Measurements from ENCODE around the gene TMED8.
"Not testable (repeated sequence)": the region's sequence is repeated elsewhere in the genome, so short reads cannot be mapped to it uniquely, and the experiment has no call there.

Gene TMED8

DNA sequence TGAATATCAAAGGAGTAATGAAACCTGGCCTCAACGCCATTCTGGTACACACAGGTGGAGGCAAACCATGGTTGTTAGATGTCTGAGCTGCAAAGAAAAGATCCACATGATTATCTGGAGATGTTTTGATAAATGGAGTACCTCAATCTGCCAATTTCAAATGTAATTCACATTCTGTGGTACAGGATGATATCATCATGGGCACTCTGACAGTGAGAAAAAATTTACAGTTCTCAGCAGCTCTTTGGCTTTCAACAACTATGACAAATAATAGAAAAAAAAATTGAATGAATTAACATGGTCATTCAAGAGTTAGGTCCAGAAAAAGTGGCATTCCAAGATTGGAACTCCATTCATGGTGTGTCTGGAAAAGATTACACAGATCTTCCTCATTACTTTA, 17.3 kb downstream of the TMED8 start:
- no peak for DNase-seq (ENCODE audit: low read depth)

DNA sequence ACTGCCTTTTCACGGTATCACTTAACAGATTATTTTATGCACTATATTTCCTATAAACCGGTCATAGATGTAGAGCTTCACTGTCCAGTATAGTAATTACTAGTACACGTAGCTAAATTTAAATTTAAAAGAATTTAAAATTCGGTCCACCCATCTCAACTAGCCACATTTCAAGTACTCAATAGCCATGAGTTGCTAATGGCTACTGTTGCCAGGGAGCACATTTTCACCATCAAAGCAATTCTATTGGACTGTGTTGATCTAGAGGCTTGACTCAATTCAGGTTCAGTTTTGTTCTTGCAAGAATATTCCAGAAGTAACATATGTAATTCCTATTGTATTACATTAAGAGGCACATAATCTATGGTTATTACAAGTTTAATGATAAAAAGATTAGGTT, 20.0 kb downstream of the TMED8 start:
- no peak for DNase-seq (ENCODE audit: low read depth)

DNA sequence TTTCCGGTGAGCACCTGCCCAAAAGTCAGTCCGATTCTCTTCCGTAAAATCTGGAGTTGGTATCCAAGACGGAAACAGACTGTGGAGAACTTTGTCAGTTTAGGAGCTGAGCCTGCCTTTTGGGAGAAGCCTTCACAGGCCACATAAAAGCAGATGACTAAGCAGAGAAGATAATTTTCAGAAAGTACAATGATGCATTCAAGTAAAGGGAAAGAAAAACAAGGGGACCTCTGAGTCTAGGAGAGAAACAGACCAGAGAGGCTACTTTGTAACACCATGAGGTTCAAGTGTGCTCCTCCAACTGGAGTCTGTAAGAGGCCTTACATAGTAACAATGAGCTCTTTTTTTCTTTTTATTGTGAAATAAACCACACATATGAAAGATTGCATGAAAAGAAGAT, 21.1 kb downstream of the TMED8 start:
- DNase-seq (ENCODE audit: low read depth): no peak

DNA sequence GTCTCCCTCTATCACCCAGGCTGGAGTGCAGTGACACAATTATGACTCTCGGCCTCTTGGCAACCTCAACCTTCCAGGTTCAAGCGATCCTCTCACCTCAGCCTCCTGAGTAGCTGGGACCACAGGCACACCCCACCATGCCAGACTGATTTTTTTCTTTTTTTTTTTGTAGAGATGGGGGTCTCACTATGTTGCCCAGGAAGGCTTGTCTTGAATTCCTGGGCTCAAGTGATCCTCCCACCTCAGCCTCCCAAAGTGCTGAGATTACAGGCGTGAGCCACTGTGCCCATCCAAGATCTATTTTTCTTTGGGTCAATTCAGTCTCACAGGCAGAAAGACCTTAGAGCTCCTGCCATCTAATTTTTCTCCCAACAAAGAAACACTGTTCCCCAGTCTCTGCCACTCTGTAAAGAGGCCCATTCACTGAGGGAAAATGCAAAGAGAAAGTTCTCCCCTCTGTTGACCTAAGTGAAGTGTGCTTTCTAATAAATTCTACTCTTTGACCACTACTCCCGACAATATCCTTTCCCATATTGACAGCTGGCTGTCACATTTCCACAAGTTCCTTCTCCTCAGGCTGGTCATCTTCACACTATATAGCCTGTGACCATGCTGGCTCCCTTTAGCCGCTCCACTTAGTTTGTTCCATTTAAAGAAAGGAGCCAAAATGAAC, 23.3 kb downstream of the TMED8 start:
- DNase-seq (ENCODE audit: low read depth): no peak

DNA sequence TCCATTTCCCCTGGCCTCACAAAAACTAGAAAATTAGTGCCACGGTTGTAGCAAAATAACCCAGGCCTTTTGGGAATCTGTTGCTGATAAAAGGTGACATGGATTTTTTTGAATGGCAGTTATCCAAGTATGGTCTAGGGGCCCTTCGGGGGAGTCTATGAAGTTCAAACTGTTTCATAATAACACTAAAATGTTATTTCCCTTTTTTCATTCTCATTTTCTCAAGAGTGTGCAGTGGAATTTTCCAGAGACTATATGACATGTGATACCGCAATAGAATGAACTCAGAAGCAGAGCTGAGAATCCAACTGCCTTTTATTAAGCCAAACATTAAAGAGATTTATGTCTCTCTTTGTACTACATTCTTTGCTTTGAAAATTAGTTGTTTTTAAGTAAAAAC, 29.1 kb downstream of the TMED8 start:
- no peak for DNase-seq (ENCODE audit: low read depth)

DNA sequence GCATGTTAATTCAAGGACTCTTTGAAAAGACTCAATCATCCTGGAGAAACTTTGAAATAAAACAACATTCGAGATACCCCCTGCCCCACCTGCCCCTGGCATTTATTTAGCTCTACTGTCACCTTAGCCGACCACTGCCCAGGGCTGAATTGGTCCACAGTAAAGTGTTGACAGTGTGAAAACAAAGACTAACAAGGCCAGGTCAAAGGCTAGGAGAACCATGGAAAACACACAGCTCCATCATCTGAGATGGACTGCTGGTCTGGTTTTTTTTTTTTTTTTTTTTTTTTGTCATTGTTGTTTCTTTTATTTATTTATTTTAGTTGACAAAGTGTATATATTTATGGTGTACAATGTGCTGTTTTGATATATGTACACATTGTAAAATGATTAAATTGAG, 30.4 kb downstream of the TMED8 start:
- DNase-seq (ENCODE audit: low read depth): no peak

DNA sequence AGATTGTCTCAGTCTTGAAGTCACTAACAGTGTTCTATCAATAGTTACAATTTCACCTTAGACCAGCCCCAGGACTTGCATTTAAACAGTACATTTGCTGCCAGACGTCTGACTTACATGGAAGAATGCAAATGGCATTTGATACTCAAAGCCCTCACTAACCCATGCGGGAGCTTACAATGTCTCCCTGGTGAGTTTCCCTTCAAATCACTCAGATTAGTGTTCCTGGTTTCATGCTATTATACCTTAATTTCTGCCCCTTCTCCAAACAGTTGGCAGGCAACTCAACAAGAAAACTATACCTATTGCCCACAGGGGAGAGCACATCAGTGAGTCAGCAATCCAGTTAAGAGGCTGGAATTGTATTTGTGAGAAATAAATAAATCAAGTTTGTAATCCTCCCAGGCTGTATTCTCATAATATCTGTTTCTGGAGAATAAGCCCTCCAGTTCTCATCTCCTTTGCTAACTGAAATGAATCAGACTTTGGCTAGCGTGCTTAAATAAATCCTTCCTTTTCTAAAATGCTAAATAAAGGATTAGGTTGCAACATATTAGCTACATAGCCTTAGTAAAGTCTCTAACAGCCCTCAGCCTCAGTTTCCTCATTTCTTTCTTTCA, 32.4 kb downstream of the TMED8 start:
- no peak for DNase-seq (ENCODE audit: low read depth)

DNA sequence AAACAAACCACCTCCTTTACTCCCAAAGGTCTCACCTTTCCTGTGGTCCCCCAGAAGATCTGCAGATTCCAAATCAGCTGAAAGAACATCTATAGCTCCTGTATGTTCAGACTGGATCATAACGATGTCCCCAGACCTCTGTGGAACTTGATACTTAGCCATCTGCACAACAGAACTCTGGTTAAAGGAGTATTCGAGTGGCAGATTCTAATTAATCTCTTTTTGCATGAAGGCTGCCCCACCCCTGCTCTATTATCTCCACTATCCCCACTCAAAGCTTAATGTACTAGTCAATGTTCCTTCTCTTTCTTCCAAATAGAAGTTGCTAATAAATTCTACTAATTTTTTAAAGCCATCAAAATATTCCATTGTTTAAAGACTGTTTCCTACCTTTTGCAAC, 33.2 kb downstream of the TMED8 start:
- no peak for DNase-seq (ENCODE audit: low read depth)

DNA sequence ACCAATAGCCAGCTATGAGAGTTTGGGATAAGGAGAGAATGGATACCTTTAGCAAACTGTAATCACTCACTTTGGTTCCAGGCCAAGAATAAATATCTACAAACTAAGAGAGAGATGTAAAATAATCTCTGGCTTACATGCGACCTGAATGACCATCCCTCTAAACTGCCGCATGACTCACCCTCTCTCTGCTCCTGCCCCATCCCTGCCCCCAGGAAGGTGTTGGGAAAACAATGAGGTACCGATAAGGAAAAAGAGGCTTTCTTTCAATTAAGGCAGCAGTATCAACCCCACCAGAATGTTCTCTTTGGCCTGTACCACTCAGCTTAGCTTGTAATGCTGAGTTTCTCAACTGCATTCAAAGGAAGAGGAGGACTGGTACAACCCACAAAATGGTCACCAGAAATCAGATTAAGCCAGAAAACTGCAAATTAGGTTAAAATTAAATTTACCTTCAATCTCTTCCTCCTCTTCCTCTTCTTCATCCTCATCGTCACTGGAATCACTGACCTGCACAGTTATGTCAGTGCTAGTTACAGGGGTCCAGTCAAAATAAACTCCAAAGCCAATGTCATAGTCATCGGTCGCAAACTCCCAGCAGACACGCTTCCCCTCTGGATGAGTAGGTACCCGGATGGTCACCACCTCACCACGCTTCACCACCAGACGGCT, 34.0 kb downstream of the TMED8 start:
- DNase-seq (ENCODE audit: low read depth): no peak

DNA sequence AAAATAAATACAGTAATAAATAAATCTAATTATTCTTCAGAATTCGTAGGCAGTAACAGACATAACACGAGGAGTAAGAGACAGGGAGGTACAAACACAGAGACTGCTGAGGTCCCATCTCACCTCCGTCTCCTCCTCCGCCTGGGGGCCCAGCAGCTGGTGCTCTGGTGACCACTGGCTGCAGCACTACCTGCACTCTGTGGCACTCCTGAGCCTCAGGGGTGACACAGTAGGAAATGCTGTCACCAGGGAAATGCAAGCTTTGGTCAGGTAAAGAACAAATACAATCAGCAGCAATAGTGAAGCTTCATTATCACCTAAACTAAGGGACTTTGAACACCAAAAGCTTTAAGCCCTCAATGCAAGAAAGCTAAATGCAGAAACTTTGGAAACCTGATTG, 36.5 kb downstream of the TMED8 start:
- no peak for DNase-seq (ENCODE audit: low read depth)

DNA sequence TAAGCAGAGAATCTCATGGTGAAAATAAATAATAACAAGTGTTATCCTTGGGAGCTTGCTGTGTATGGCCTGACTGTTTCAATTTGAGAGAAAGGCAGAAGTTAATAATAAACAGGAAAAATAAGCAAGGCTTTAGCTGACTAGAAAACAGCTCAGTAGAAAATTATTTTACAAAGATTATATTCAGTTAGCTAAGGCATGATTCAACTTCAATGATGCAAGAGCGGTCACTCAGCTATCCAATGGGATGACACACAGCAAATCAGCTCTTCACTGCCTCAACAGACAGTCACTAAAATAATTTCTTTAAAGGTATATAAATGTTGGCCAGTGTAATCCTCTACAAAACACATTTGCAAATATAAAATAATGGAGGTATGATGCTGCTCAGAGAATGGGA, 37.5 kb downstream of the TMED8 start:
- no peak for DNase-seq (ENCODE audit: low read depth)

DNA sequence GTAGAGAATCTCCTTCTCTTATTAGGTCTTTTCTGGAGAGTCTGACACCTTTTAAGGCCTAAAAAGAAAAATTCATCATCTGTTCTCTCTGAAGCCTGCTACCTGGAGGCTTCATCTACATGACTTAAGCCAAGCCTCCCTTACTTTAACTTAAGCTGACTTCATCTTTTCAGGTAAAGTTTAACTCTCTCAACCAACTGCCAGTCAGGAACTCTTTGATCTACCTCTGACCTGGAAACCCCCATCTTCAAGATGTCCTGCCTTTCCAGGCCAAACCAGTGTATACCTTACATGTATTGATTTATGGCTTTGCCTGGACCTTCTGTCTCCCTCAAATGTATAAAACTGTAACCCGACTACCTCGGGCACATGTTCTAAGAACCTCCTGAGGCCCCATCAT, 38.6 kb downstream of the TMED8 start:
- no peak for DNase-seq (ENCODE audit: low read depth)

DNA sequence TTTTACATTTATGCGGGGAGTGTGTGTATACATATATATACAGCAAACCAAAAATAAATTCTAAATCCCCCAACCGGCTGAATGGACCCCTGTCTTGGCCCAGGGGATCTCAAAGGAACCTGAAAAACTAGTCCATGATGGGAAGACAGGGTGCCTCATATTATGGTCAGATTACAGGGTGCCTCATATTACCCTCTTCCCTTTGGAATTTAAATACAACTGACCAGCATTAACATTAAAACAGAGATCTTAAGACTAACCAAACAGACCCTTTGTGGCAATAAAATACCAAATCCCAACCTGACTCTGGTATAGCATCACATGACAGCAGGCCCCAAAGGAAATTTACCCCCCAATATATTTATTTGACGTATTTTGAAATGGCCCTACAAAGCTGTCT, 39.0 kb downstream of the TMED8 start:
- DNase-seq (ENCODE audit: low read depth): no peak

DNA sequence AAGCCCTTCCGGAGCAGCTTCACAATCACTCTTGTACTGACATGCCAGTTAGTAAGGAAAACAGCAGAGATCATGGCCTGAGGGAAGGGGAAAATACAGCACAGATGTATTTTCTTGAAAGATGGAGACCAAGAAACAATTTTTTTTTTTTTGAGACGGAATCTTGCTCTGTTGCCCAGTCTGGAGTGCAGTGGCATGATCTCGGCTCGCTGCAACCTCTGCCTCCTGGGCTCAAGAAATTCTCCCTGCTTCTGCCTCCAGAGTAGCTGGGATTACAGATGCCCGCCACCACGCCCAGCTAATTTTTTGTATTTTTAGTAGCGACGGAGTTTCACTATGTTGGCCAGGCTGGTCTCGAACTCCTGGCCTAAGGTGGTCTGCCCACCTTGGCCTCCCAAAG, 39.6 kb downstream of the TMED8 start:
- not testable (repeated sequence) for DNase-seq (ENCODE audit: low read depth)

DNA sequence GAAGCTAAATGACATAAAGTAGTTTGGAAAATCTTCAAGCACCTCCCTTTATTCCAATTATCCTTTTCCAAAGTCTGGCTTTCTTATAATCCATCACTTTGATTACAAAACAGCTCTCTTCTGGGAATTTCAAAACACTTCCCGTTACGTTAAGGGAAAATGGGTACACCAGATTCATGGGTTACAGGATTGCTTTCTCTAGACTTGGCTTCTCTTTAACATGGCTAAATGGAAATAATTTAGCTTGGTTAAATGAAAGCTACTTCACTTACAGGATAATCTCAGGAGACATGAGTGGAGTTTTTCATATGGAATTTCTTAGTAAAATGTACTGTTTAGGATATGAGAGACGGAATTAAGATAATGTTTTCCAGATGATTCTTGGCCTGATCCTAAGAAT, 41.3 kb downstream of the TMED8 start:
- DNase-seq (ENCODE audit: low read depth): no peak

DNA sequence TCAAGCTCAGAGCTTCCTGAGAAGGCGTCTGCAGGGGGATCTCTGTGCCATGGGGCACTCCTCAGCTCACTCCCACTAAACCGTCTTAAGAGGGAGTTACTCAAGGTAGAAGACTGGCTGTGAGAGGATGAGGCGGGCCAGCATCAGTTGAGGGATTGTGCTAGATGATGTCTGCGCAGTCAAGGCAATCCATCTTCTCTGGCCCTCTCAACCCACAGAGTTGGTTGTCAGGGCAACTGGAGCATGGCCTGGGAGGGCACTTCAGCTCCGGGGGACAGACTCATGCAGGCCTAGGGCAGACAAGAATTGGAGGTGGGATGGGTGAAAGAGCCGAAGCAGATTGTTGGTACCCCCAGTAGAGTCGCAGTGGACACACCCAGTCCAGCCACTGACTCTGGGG, 47.0 kb downstream of the TMED8 start:
- no peak for DNase-seq (ENCODE audit: low read depth)

DNA sequence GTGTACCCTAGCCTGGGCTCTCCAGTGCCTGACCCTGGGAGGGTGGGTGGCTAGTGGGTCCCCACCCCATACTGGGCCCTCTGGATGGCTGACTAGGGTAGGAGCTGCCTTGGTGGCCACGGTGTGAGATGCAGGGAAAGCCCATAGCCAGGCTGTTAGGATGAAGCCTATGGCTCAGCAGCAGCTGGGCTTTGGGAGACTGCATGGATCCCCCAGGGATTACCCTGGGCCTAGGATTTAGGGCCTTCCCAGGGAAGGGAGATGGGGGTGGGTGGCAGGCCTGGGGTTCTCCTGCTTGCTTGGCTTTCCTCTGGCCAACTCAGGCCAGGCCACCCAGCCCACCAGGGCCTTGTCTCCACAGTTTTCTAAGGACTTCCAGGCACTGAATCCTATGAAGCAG, 49.8 kb downstream of the TMED8 start:
- DNase-seq (ENCODE audit: low read depth): no peak

DNA sequence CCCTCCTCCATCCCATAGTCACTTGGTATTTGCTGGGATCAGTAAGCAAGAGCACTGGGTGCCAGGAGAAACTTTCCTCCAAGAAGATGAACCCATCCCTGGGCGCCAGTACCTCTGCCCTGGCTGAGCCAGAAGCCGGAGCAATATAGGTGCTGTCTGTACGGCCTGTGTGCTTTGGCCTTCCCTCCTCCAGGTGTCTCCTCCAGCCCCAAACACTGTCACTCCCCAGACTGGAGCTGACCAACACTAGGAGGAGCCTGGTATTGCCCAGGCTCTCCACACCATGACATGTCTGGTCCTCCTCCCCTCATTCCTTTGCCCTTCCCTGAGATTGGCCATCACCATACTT, 51.2 kb downstream of the TMED8 start:
- no peak for DNase-seq (ENCODE audit: low read depth)

DNA sequence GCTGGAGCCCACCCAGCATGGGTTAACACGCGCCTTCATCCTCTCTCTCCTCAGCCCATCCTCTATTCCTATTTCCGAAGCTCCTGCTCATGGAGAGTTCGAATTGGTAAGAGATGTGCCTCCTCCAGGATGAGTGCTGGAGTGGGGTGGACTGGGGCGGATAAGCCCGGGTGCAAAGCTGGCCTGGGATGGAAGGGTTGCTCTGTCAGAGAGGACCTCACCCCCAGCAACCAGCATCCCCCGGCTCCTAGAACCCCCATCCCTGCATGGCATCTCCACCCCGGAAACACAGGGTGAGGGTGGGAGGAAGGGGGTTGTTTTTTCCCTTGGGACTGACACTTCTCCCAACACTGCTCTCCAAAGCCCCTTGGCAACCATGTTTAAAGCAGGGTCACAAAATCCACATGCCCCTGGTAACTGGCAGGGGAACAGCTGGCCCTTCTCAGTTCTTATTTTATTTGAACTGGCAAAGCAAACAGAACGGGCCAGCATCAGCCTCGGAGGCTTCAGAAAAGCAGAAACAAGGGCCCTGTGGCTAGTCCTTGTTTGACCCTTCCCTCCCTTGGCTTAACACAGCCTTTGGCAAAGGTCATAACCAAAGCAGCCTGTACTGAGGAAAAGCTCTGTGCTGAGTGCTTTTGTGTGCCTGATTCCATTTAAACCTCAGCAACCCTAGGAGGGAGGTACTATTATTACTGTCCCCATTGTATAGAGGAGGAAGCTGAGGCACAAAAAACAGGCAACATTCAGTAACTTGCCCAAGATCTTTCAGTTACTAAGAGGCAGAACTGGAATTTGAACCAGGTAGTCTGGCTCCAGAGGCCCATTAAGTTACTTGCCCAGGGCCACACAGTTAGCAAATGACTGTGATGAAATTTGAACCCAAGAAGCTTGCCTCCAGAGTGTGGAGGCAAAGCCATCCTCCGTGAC, 51.8 kb downstream of the TMED8 start:
- no peak for DNase-seq (ENCODE audit: low read depth)

DNA sequence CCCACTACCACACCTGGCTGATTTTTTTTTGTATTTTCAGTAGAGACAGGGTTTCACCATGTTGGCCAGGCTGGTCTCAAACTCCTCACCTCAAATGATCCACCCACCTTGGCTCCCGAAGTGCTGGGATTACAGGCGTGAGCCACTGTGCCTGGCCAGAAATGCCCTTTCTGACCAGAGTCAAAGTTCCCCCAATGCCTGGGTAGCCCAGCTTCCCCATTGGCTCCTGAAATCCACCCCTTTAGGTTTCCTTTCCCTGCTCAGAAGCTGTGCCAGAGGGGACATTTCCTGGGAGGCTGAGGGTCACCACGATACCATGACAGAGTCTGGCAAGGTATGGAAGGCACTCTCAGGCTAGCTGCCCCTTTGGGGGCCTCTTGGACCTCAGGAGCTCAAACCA, 52.6 kb downstream of the TMED8 start:
- no peak for DNase-seq (ENCODE audit: low read depth)

DNA sequence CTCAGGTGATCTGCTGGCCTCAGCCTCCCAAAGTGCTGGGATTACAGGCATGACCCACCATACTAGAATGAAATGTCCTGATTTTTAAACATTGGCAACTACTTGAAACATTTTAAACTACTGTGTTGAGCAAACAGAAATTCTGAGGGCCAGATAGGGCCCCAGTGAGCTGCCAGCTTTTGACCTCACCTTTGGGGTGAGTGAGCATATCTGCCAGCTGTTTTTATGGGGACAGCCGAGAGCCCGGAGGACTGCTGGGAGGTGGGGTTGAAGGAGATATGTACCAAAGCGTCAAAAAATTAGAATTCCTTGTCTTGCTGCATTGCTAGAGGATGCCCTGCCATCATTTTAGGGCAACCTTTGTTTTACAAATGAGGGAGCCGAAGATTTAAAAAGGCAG, 53.3 kb downstream of the TMED8 start:
- DNase-seq (ENCODE audit: low read depth): no peak

DNA sequence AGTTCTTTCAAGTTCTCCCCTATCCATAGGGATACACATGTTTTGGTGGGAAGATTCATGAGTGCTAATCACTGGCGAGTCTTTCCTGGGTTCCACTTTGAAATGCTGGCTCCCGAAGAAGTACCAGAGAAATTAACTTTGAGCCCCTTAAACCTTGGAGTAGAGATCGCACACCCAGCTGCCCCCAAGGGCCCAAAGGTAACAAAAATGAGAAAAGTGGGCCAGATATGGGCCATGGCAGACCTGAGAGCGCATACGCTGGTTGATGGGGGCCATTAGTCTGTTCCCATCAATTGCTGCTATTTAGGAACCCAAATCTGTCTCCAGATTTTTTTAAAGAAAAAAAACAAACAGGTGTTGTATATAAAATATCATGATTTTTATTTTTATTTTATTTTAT, 53.9 kb downstream of the TMED8 start:
- no peak for DNase-seq (ENCODE audit: low read depth)
